ENCODE results near the gene C9orf78. TPM values are rescaled to one million over a fixed set of nuclear protein-coding genes. Genes with fewer than 3 reads are reported as not detected.

Gene C9orf78
- total and polyA plus RNA-seq, 4 donors: 31.1 to 84.2 (median 50.9) TPM

- no peak overlapping the region for H3K9ac ChIP-seq (ENCODE audit: low read depth in 1 of 2, low read length in 2 of 2)
- no peak for DNase-seq (ENCODE audit: low spot score)
- 65% methylated on average over 4 of the region's 4 CpGs for WGBS
- no peaks in the 10 kb centered on the region for H3K9me3 ChIP-seq (ENCODE audit: control insufficient read depth in 4 of 4, low read length in 3 of 4)
- no peak overlapping the region for H3K27ac ChIP-seq (ENCODE audit: low read depth in 1 of 2, low read length in 2 of 2)
- peaks cover 5 to 18% (median 12%) of the 10 kb centered on the region in 4 donors for H3K4me1 ChIP-seq (ENCODE audit: control insufficient read depth in 4 of 4, insufficient read depth in 4 of 4, low read length in 3 of 4)
- H3K4me3 ChIP-seq (ENCODE audit: low read depth in 1 of 3, low read length in 3 of 3): no peak overlapping the region
- H3K27me3 ChIP-seq (ENCODE audit: control insufficient read depth in 4 of 4, insufficient read depth in 4 of 4, low read length in 3 of 4): no peaks in the 10 kb centered on the region
- peaks cover 5 to 12% (median 7%) of the 10 kb centered on the region in 4 donors for H3K36me3 ChIP-seq (ENCODE audit: control insufficient read depth in 4 of 4, insufficient read depth in 3 of 4, low read depth in 1 of 4, low read length in 3 of 4)
- TF ChIP-seq ATF3 (IDR thresholded peaks at IDR 0.05): no peak
Measured at GRCh38 chr9:129806061-129806460, 29.0 kb downstream of the C9orf78 start.

GRCh38 chr9:129803676-129804060 is 31.4 kb downstream of the C9orf78 start:
- H3K9ac ChIP-seq (ENCODE audit: low read depth in 1 of 2, low read length in 2 of 2): peak overlapping the region; percentile 75 to 79
- peaks cover 0 to 7% (median 2%) of the 10 kb centered on the region in 4 donors for H3K36me3 ChIP-seq (ENCODE audit: control insufficient read depth in 4 of 4, insufficient read depth in 3 of 4, low read depth in 1 of 4, low read length in 3 of 4)
- no peaks in the 10 kb centered on the region for H3K9me3 ChIP-seq (ENCODE audit: control insufficient read depth in 4 of 4, low read length in 3 of 4)
- WGBS: 2% methylated on average over 14 of the region's 14 CpGs
- peak overlapping the region; percentile 69 to 80 (median 71) for H3K4me3 ChIP-seq (ENCODE audit: low read depth in 1 of 3, low read length in 3 of 3)
- H3K27ac ChIP-seq (ENCODE audit: low read depth in 1 of 2, low read length in 2 of 2): peak overlapping the region; percentile 78 to 88
- peak; percentile 48 for DNase-seq (ENCODE audit: low spot score)
- TF ChIP-seq EGR1 (IDR thresholded peaks at IDR 0.05; ENCODE audit: low read depth in 2 of 2) (no peak), FOXA1 (IDR thresholded peaks at IDR 0.05) (no peak), NR2F2 (IDR thresholded peaks at IDR 0.05) (no peak), MAX (IDR thresholded peaks at IDR 0.05) (no peak), HNF4A (conservative IDR thresholded peaks at IDR 0.05) (no peak), JUND (IDR thresholded peaks at IDR 0.05) (no peak), RXRA (IDR thresholded peaks at IDR 0.05) (no peak), ZBTB33 (IDR thresholded peaks at IDR 0.05) (no peak), GABPA (IDR thresholded peaks at IDR 0.05 in 1 of 2, conservative IDR thresholded peaks at IDR 0.05 in 1 of 2) (no peak), FOXA2 (IDR thresholded peaks at IDR 0.05) (no peak), CTCF (IDR thresholded peaks at IDR 0.05; ENCODE audit: low read depth, low read length, missing input control) (no peak), SP1 (IDR thresholded peaks at IDR 0.05) (no peak), TAF1 (conservative IDR thresholded peaks at IDR 0.05) (no peak), REST (IDR thresholded peaks at IDR 0.05) (no peak), ATF3 (IDR thresholded peaks at IDR 0.05) (no peak), YY1 (IDR thresholded peaks at IDR 0.05) (no peak), RAD21 (IDR thresholded peaks at IDR 0.05) (no peak), HNF4G (IDR thresholded peaks at IDR 0.05) (no peak)
- no peaks in the 10 kb centered on the region for H3K27me3 ChIP-seq (ENCODE audit: control insufficient read depth in 4 of 4, insufficient read depth in 4 of 4, low read length in 3 of 4)
- peaks cover 3 to 9% (median 7%) of the 10 kb centered on the region in 4 donors for H3K4me1 ChIP-seq (ENCODE audit: control insufficient read depth in 4 of 4, insufficient read depth in 4 of 4, low read length in 3 of 4)

Data from liver (tissue), 9 donors.